OCI-LY7 (cell line): Measurements from ENCODE around the gene SLC16A10. TPM values are rescaled to one million over a fixed set of nuclear protein-coding genes. Genes with fewer than 3 reads are reported as not detected.
"Not testable (repeated sequence)": the region's sequence is repeated elsewhere in the genome, so short reads cannot be mapped to it uniquely, and the experiment has no call there.

ENCODE experiments used
- BruUV-seq: library from RNA; stranded (reverse); fragments of 400-500 nt; replicated peaks from 2 replicates; lab custom pipeline; 2021; lab: Mats Ljungman, UMichigan
- CTCF ChIA-PET: fragments of 300-600 bp; sonication (Branson Sonifier 250); formaldehyde crosslinking; loops from one replicate; lab custom pipeline; 2022; ENCODE audit warnings: antibody characterized with exemption; ENCODE audit not compliant: unreplicated experiment; lab: Charles Lee
- POLR2A ChIA-PET: fragments of 300-600 bp; sonication (Branson Sonifier 250); formaldehyde crosslinking; loops from one replicate; lab custom pipeline; 2022; ENCODE audit warnings: antibody characterized with exemption; lab: Charles Lee
- DNase-seq: peaks from one replicate; pipeline ENCODE4 v3.0.0-alpha.2; 2015; ENCODE audit warnings: low spot score
- H2AFZ ChIP-seq: fragments of 200-600 bp; sonication (generic), shearing (Covaris generic); 2 replicates; pipeline ENCODE4 v1.6.1; 2014; ENCODE audit warnings: mild to moderate bottlenecking, antibody characterized with exemption, low read length, moderate library complexity
- H3K27ac ChIP-seq: fragments of 200-600 bp; sonication (generic); 2 replicates; pipeline ENCODE4 v1.5.1; 2014; ENCODE audit warnings: mixed run types, low read depth, mild to moderate bottlenecking, moderate library complexity, low read length, inconsistent platforms; ENCODE audit not compliant: poor library complexity, severe bottlenecking
- H3K36me3 ChIP-seq: fragments of 200-600 bp; sonication (generic); 2 replicates; pipeline ENCODE4 v1.6.1; 2014; ENCODE audit warnings: mild to moderate bottlenecking, antibody characterized with exemption, low read length, moderate library complexity, mixed read lengths; ENCODE audit not compliant: insufficient read depth
- H3K4me1 ChIP-seq: fragments of 200-600 bp; sonication (generic); 2 replicates; pipeline ENCODE4 v1.5.1; 2014; ENCODE audit warnings: mild to moderate bottlenecking, low read length; ENCODE audit not compliant: insufficient read depth, poor library complexity, severe bottlenecking
- H3K4me2 ChIP-seq: fragments of 200-600 bp; sonication (generic); 2 replicates; pipeline ENCODE4 v1.6.1; 2014; ENCODE audit warnings: mild to moderate bottlenecking, low read length
- H3K4me3 ChIP-seq: fragments of 200-600 bp; sonication (generic); 2 replicates; pipeline ENCODE4 v1.5.1; 2014; ENCODE audit warnings: mild to moderate bottlenecking, low read depth, low read length; ENCODE audit not compliant: poor library complexity, severe bottlenecking
- H3K79me2 ChIP-seq: fragments of 200-600 bp; sonication (generic); 2 replicates; pipeline ENCODE4 v1.6.1; 2016; ENCODE audit warnings: low read depth, mild to moderate bottlenecking, low read length, moderate library complexity, mixed read lengths; ENCODE audit not compliant: insufficient read depth
- H3K9me2 ChIP-seq: fragments of 200-600 bp; sonication (generic); 2 replicates; pipeline ENCODE4 v1.6.1; 2016; ENCODE audit warnings: mild to moderate bottlenecking, low read length, mixed read lengths; ENCODE audit not compliant: insufficient read depth
- H3K9me3 ChIP-seq: fragments of 200-600 bp; sonication (generic); 2 replicates; pipeline ENCODE4 v1.6.1; 2014; ENCODE audit warnings: mild to moderate bottlenecking, mixed run types, low read length, mixed read lengths
- H4K20me1 ChIP-seq: fragments of 200-600 bp; sonication (generic); 2 replicates; pipeline ENCODE4 v1.6.1; 2014; ENCODE audit warnings: mild to moderate bottlenecking, antibody characterized with exemption, low read length, moderate library complexity, mixed read lengths; ENCODE audit not compliant: insufficient read depth
- CTCF ChIP-seq: fragments of 200-600 bp; sonication (generic); conservative IDR thresholded peaks from 2 replicates; pipeline ENCODE4 v1.5.1; 2014; ENCODE audit warnings: mild to moderate bottlenecking, antibody characterized with exemption, low read length, moderate library complexity, mixed read lengths
- EZH2phosphoT487 ChIP-seq: fragments of 200-600 bp; sonication (generic); IDR thresholded peaks from 2 replicates; pipeline ENCODE4 v1.6.1; 2018; ENCODE audit warnings: low read depth, borderline replicate concordance, mild to moderate bottlenecking, mixed run types, antibody characterized with exemption, low read length, moderate library complexity, mixed read lengths
- intact Hi-C: fragments of 100-400 bp; cut with micrococcal nuclease; formaldehyde crosslinking; loops from one replicate; pipeline ENCODE4 v1.10.0; 2022; ENCODE audit not compliant: unreplicated experiment
- total RNA-seq, 2 experiments: library from RNA; depleted of rRNA in 1 of 2; stranded (reverse); fragments of >200 nt in 1 of 2; shearing (Covaris generic) in 1 of 2; gene quantifications; 2 replicates each; pipeline ENCODE4 v1.2.3, GENCODE V29; 2014 to 2022

The SLC16A10 gene
- total RNA-seq, 2 experiments from 2014 or later: not detected

DNA sequence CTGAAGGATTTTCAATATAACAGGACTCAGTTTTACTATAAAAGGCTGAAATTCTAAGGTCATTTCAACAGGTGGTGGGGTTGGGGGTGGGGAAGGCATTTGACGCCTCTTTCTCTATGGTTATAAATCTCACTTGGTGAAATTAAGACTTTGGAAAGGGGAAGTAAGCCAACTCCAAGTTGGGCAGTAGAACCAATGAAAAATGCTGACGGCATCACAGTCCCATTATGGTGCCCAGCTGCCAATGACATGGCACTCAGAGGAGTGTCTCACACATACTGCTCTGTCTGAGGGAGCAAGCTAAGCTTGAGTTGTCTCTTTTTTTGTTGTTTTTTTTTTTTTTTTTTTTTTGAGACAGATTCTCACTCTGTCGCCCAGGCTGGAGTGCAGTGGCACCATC is 4.7 kb downstream of the SLC16A10 start:
- intact Hi-C loops: no loop called here
- H3K4me1 ChIP-seq: no peaks in the 10 kb centered on the region
- ChIA-PET CTCF (no interaction called here), POLR2A (interaction anchor here (0.6 kb wide), 1 partner anchor 123 kb away, joined by 8 read pairs; no protein-coding TSS in a partner anchor)
- H3K4me3 ChIP-seq: no peak overlapping the region
- H3K4me2 ChIP-seq: no peak overlapping the region
- no peak overlapping the region for H2AFZ ChIP-seq
- H3K27ac ChIP-seq: no peak overlapping the region
- no peaks in the 10 kb centered on the region for H3K79me2 ChIP-seq
- TF ChIP-seq EZH2phosphoT487: no peak
- TF ChIP-seq CTCF: no peak
- H4K20me1 ChIP-seq: no peaks in the 10 kb centered on the region
- no peaks in the 10 kb centered on the region for H3K9me3 ChIP-seq
- H3K9me2 ChIP-seq: no peaks in the 10 kb centered on the region
- DNase-seq: no peak
- H3K36me3 ChIP-seq: no peaks in the 10 kb centered on the region
- BruUV-seq: no TSS peak

GRCh38 chr6:111095488-111095887 is 8.2 kb downstream of the SLC16A10 start:
- H3K79me2 ChIP-seq, H3K27ac ChIP-seq, H3K4me2 ChIP-seq, BruUV-seq, intact Hi-C loops, CTCF ChIA-PET, H4K20me1 ChIP-seq, H3K4me3 ChIP-seq, H3K9me2 ChIP-seq, H2AFZ ChIP-seq, H3K9me3 ChIP-seq, H3K36me3 ChIP-seq, DNase-seq, H3K4me1 ChIP-seq: not testable (repeated sequence)
- POLR2A ChIA-PET: interaction anchor here (0.5 to 0.6 kb wide), 2 partner anchors 117 to 133 kb away, joined by 3 to 4 read pairs; no protein-coding TSS in a partner anchor

DNA sequence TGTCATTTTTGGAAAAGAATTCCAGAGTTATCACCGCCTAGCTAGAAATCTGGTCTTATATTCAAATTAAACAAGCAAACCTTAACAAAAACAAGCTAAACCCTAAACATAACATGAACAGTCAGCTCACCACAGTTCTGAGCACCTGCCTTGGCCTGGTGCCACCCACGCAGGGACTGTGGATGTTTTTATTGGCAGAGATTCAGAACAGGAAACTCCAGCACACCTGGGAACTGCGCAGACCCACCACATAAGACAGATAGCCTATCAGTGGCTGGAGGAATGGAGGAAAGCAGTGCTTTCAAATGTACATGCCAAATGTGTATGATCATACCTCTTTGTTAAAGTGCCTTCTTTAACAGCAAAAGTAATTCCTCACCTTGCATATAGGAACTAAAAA is 8.9 kb downstream of the SLC16A10 start:
- intact Hi-C loops: no loop called here
- Histone ChIP-seq H3K4me2 (no peak overlapping the region), H3K4me3 (no peak overlapping the region), H3K9me3 (no peaks in the 10 kb centered on the region), H3K79me2 (no peaks in the 10 kb centered on the region), H3K9me2 (no peaks in the 10 kb centered on the region), H2AFZ (no peak overlapping the region), H3K36me3 (no peaks in the 10 kb centered on the region), H3K27ac (no peak overlapping the region), H4K20me1 (no peaks in the 10 kb centered on the region), H3K4me1 (no peaks in the 10 kb centered on the region)
- TF ChIP-seq CTCF: no peak
- TF ChIP-seq EZH2phosphoT487: no peak
- DNase-seq: no peak
- CTCF ChIA-PET: no interaction called here
- no TSS peak for BruUV-seq
- POLR2A ChIA-PET: no interaction called here
